HepG2 (cell line): ENCODE measurements around the gene ANG. TPM values are rescaled to one million over a fixed set of nuclear protein-coding genes. Genes with fewer than 3 reads are reported as not detected.
A peak's percentile ranks its signal among the peaks of the same experiment; 100 is the strongest.

Experiments
- CENPBD1 ChIP-seq: sonication (generic); formaldehyde crosslinking; IDR thresholded peaks from 2 replicates; pipeline ENCODE4 v1.8.0; 2022; ENCODE audit warnings: missing genetic modification reagents, low read depth, mild to moderate bottlenecking, borderline replicate concordance
- CHD4 ChIP-seq: fragments of 200-600 bp; sonication (generic); IDR thresholded peaks from 2 replicates; pipeline ENCODE4 v1.7.0; 2017; ENCODE audit warnings: mild to moderate bottlenecking, low read length, borderline replicate concordance
- GABPA ChIP-seq, 2 experiments: IDR thresholded peaks; 2 replicates each; pipeline ENCODE4 v1.6.1; 2011 to 2016; ENCODE audit warnings: low read depth in 2 of 2, low read length in 1 of 2, missing biosample characterization in 1 of 2, missing genetic modification characterization in 1 of 2
- HDAC1 ChIP-seq: sonication (generic); formaldehyde crosslinking; IDR thresholded peaks from 2 replicates; pipeline ENCODE4 v1.5.1; 2020; ENCODE audit warnings: mild to moderate bottlenecking, missing genetic modification reagents
- HMGXB3 ChIP-seq: sonication (generic); formaldehyde crosslinking; IDR thresholded peaks from 2 replicates; pipeline ENCODE4 v1.4.0; 2020; ENCODE audit warnings: missing genetic modification reagents, borderline replicate concordance
- HNRNPH1 ChIP-seq: fragments of 200-400 bp; formaldehyde crosslinking; optimal IDR thresholded peaks from 2 replicates; pipeline ENCODE3; 2017; ENCODE audit warnings: mild to moderate bottlenecking, low read depth, low read length
- ISL2 ChIP-seq: sonication (generic); formaldehyde crosslinking; IDR thresholded peaks from 2 replicates; pipeline ENCODE4 v1.5.0; 2020; ENCODE audit warnings: missing genetic modification reagents
- KDM4B ChIP-seq: sonication (generic); formaldehyde crosslinking; IDR thresholded peaks from 2 replicates; pipeline ENCODE4 v1.4.0; 2020; ENCODE audit warnings: missing genetic modification reagents
- KDM5A ChIP-seq: fragments of 200-600 bp; sonication (generic); IDR thresholded peaks from 2 replicates; pipeline ENCODE4 v1.7.0; 2018; ENCODE audit warnings: antibody characterized with exemption, mild to moderate bottlenecking, low read length, borderline replicate concordance
- PHF21A ChIP-seq: sonication (generic); formaldehyde crosslinking; IDR thresholded peaks from 2 replicates; pipeline ENCODE4 v1.5.0; 2020; ENCODE audit warnings: mild to moderate bottlenecking, missing genetic modification reagents
- RAD21 ChIP-seq: fragments of 450-650 bp; formaldehyde crosslinking; IDR thresholded peaks from 2 replicates; pipeline ENCODE4 v1.5.0; 2020; ENCODE audit warnings: mild to moderate bottlenecking
- RAD51 ChIP-seq: fragments of 450-650 bp; IDR thresholded peaks from 2 replicates; pipeline ENCODE4 v1.6.1; 2016; ENCODE audit warnings: borderline replicate concordance
- REL ChIP-seq: sonication (generic); formaldehyde crosslinking; conservative IDR thresholded peaks from 2 replicates; pipeline ENCODE4 v1.8.0; 2022; ENCODE audit warnings: mild to moderate bottlenecking, missing genetic modification reagents, moderate library complexity
- REXO4 ChIP-seq: sonication (generic); formaldehyde crosslinking; IDR thresholded peaks from 2 replicates; pipeline ENCODE4 v1.8.0; 2022; ENCODE audit warnings: missing genetic modification reagents, mild to moderate bottlenecking, borderline replicate concordance
- SNAPC5 ChIP-seq: sonication (generic); formaldehyde crosslinking; IDR thresholded peaks from 2 replicates; pipeline ENCODE4 v1.8.1; 2023; ENCODE audit warnings: mild to moderate bottlenecking, missing genetic modification reagents, borderline replicate concordance
- TFAP4 ChIP-seq: sonication (generic); IDR thresholded peaks from 2 replicates; pipeline ENCODE4 v1.6.1; 2016; ENCODE audit warnings: low read depth, borderline replicate concordance
- XBP1 ChIP-seq: sonication (generic); formaldehyde crosslinking; IDR thresholded peaks from 2 replicates; pipeline ENCODE4 v1.5.0; 2020; ENCODE audit warnings: missing genetic modification reagents
- ZNF20 ChIP-seq: sonication (generic); formaldehyde crosslinking; IDR thresholded peaks from 2 replicates; pipeline ENCODE4 v1.4.0; 2020; ENCODE audit warnings: mild to moderate bottlenecking, moderate library complexity, missing genetic modification reagents
- polyA plus RNA-seq, 8 experiments: library from polyadenylated mRNA; depleted of rRNA in 3 of 8; stranded (reverse) in 7 of 8; unstranded in 1 of 8; fragments of >200 nt; fragmentation: Illumina TruSeq in 4 of 8; extraction: Trizol in 4 of 8; gene quantifications; 2 replicates each; pipeline versions ENCODE4 v1.2.1 to v1.2.3, GENCODE V29; 2011 to 2016; ENCODE audit warnings: low read depth in 4 of 8, missing spikeins in 1 of 8, mixed read lengths in 1 of 8; ENCODE audit not compliant: insufficient read depth in 1 of 8
- total RNA-seq, 5 experiments: library from RNA; depleted of rRNA; stranded (reverse); fragments of >200 nt; fragmentation: Illumina TruSeq; extraction: Trizol; gene quantifications; 2 replicates each; pipeline ENCODE4 v1.2.3, GENCODE V29; 2016; ENCODE audit warnings: low read depth in 1 of 5
- TF ChIP-seq, protein P1 (sequence below), 2 experiments: sonication (generic) in 1 of 2; formaldehyde crosslinking in 1 of 2; IDR thresholded peaks; 2 replicates each; pipeline versions ENCODE4 v1.5.1 to v1.6.1; 2011 to 2020; ENCODE audit warnings: borderline replicate concordance in 1 of 2, low read depth in 1 of 2, low read length in 1 of 2, mild to moderate bottlenecking in 1 of 2, missing genetic modification reagents in 1 of 2, moderate library complexity in 1 of 2
- TF ChIP-seq, protein P2 (sequence below): sonication (generic); formaldehyde crosslinking; IDR thresholded peaks from 2 replicates; pipeline ENCODE4 v1.5.1; 2020; ENCODE audit warnings: missing genetic modification reagents, mild to moderate bottlenecking, borderline replicate concordance

ANG gene
- total and polyA plus RNA-seq, 2 of the 13 experiments (the other 11 are each of a cell fraction or from before 2014, with no cell fraction given) = 83.6 to 401 TPM

- TF ChIP-seq CENPBD1 (CRISPR knock-in tag) (no peak), REL (CRISPR knock-in tag) (no peak), PHF21A (no peak), KDM4B (CRISPR knock-in tag) (no peak), REXO4 (CRISPR knock-in tag) (no peak), HMGXB3 (CRISPR knock-in tag) (no peak), ISL2 (CRISPR knock-in tag) (no peak), TFAP4 (no peak), SNAPC5 (no peak), KDM5A (no peak), HNRNPH1 (no peak), XBP1 (CRISPR knock-in tag) (no peak), HDAC1 (CRISPR knock-in tag) (no peak), CHD4 (no peak), GABPA (IDR thresholded peaks at IDR 0.05; ENCODE audit: low read depth, low read length) (no peak), GABPA (CRISPR knock-in tag; IDR thresholded peaks at IDR 0.05; ENCODE audit: low read depth) (no peak), ZNF20 (no peak), RAD21 (CRISPR knock-in tag) (peak; percentile 88), RAD51 (no peak)
- TF ChIP-seq, protein P1, sequence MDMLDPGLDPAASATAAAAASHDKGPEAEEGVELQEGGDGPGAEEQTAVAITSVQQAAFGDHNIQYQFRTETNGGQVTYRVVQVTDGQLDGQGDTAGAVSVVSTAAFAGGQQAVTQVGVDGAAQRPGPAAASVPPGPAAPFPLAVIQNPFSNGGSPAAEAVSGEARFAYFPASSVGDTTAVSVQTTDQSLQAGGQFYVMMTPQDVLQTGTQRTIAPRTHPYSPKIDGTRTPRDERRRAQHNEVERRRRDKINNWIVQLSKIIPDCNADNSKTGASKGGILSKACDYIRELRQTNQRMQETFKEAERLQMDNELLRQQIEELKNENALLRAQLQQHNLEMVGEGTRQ (IDR thresholded peaks at IDR 0.05; ENCODE audit: low read depth, low read length) = no peak
- TF ChIP-seq, protein P1 (CRISPR knock-in tag; IDR thresholded peaks at IDR 0.05; ENCODE audit: borderline replicate concordance) = peak; percentile 61; the same call in 1 of the 2 replicates
- TF ChIP-seq, protein P2, sequence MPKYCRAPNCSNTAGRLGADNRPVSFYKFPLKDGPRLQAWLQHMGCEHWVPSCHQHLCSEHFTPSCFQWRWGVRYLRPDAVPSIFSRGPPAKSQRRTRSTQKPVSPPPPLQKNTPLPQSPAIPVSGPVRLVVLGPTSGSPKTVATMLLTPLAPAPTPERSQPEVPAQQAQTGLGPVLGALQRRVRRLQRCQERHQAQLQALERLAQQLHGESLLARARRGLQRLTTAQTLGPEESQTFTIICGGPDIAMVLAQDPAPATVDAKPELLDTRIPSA = no peak
Measured at GRCh38 chr14:20690848-20691640, 2.5 kb downstream of the ANG start (continued).
